Heart left ventricle (tissue), 16 donors: ENCODE data around the gene SLC22A6. TPM values are rescaled to one million over a fixed set of nuclear protein-coding genes. Genes with fewer than 3 reads are reported as not detected.

ENCODE experiments used
- ATAC-seq, 4 donors: fragments of 200-7000 bp; cut with Tn5 transposase; one replicate each; pipeline ENCODE4 v1.9.1; 2020 to 2022; ENCODE audit warnings: moderate library complexity in 4 of 4, mild to moderate bottlenecking in 3 of 4, moderate number of reproducible peaks in 1 of 4
- DNase-seq, 5 donors: peaks; one replicate each; pipeline ENCODE4 v3.0.0-alpha.2; 2020
- H3K27ac ChIP-seq, 12 donors: fragments of 200-600 bp; sonication (generic) in 4 of 12; one replicate each; pipeline versions ENCODE4 v1.5.0 to v1.8.0; 2016 to 2022; ENCODE audit warnings: mild to moderate bottlenecking in 2 of 12
- H3K27me3 ChIP-seq, 9 donors: fragments of 200-600 bp; sonication (generic) in 2 of 9; one replicate each; pipeline versions ENCODE4 v1.5.1 to v1.8.0; 2016 to 2022; ENCODE audit warnings: mild to moderate bottlenecking in 3 of 9
- H3K36me3 ChIP-seq, 9 donors: fragments of 200-600 bp; sonication (generic) in 2 of 9; one replicate each; pipeline versions ENCODE4 v1.5.0 to v1.8.0; 2018 to 2022; ENCODE audit warnings: mild to moderate bottlenecking in 2 of 9
- H3K4me1 ChIP-seq, 12 donors: fragments of 200-600 bp; sonication (generic) in 4 of 12; one replicate each; pipeline versions ENCODE4 v1.5.0 to v1.8.0; 2016 to 2022; ENCODE audit warnings: mild to moderate bottlenecking in 3 of 12
- H3K4me3 ChIP-seq, 12 donors: fragments of 200-600 bp; sonication (generic) in 4 of 12; one replicate each; pipeline versions ENCODE4 v1.5.0 to v1.8.0; 2017 to 2022; ENCODE audit warnings: mild to moderate bottlenecking in 9 of 12, moderate library complexity in 4 of 12
- H3K9me3 ChIP-seq, 12 donors: fragments of 200-600 bp; sonication (generic) in 4 of 12; one replicate each; pipeline versions ENCODE4 v1.5.0 to v1.8.0; 2016 to 2022; ENCODE audit warnings: mild to moderate bottlenecking in 1 of 12
- CTCF ChIP-seq, 12 donors: fragments of 200-600 bp; sonication (generic) in 4 of 12; IDR thresholded peaks; one replicate each; pipeline versions ENCODE4 v1.5.0 to v1.8.0; 2018 to 2022; ENCODE audit warnings: antibody characterized with exemption in 12 of 12, mild to moderate bottlenecking in 5 of 12
- POLR2A ChIP-seq, 2 donors: fragments of 450-650 bp; IDR thresholded peaks; one replicate each; pipeline ENCODE4 v1.6.1; 2017; ENCODE audit warnings: antibody characterized with exemption in 2 of 2, mild to moderate bottlenecking in 2 of 2, moderate library complexity in 2 of 2
- WGBS, 4 donors: extraction: QIAGEN DNeasy Blood & Tissue Kit in 2 of 4; methylation state at CpG; one replicate each; pipeline versions ENCODE4 v1.1.5 to v1.1.7; 2013 to 2018; 5-methylcytosine and 5-hydroxymethylcytosine counted together
- intact Hi-C, 10 donors: fragments of 100-400 bp; cut with DNase I; formaldehyde crosslinking; loops; one replicate each; pipeline versions ENCODE4 v1.11.1 to v1.14.2; 2022
- polyA plus RNA-seq, 2 donors: library from polyadenylated mRNA; stranded (reverse); fragments of 200-250 nt; gene quantifications; one replicate each; pipeline ENCODE4 v1.2.3, GENCODE V29; 2013
- total RNA-seq, 9 donors: library from RNA; depleted of rRNA in 2 of 9; stranded (reverse); fragments of >200 nt in 2 of 9; fragmentation: NEBNext Ultra II Directional in 3 of 9; extraction: Animal tissue kit (Norgen Biotek cat#: 25700) in 3 of 9; gene quantifications; one replicate each; pipeline versions ENCODE4 v1.1.0 to v1.2.4, GENCODE V29; 2016 to 2023
- donor health status: ischemic (EF 13 %, LVEDD 7.1; RV severe dilation, severe dysfunction).
- donor health status: healthy with polysubstance abuse.
- donor health status: DM: no; HTN: yes; CAD: no.
- donor health status: DM: no; HTN: no; CAD: no.
- donor health status: ischemic (EF 25% LVEDD 6.9; RV normal size, moderate dysfunction).
- donor health status: ischemic (EF 25% LVEDD 5.7; RV mildly dilated, moderate dysfunction).
- donor health status: healthy.
- donor health status: DM: yes; HTN: yes; CAD: no.
- donor health status: ischemic (EF 35%, LVEDD 5.7; RV mildly dilated, moderate dysfunction).
- donor health status: nonischemic (EF 11% LVEDD 7.7; RV severe dilation, severe dysfunction).
- donor health status: DM: yes; HTN: yes; CAD: no.
- donor health status: PGD.
- donor health status: ischemic (EF 29% LVEDD 5.4; RV normal size, mild dysfunction).
- donor health status: nonischemic (EF 23%, LVEDD 6.1; RV moderate dilation, normal function).

The SLC22A6 gene
- total and polyA plus RNA-seq, 11 donors: not detected

- H3K4me3 ChIP-seq: no peak overlapping the region
- no peaks in the 10 kb centered on the region for H3K36me3 ChIP-seq
- 86 to 91% (median 90%) methylated on average over 11 of the region's 11 CpGs for WGBS, 4 donors
- H3K4me1 ChIP-seq: peaks cover 0 to 10% (median 1%) of the 10 kb centered on the region in 12 donors
- TF ChIP-seq POLR2A (IDR thresholded peaks at IDR 0.05): no peak
- no peak for TF ChIP-seq CTCF (IDR thresholded peaks at IDR 0.05)
- H3K27ac ChIP-seq: no peak overlapping the region
- intact Hi-C loops: loop anchor here in 5 of 10 donors (1.0 to 10.0 kb wide), 4 partner anchors 117 to 611 kb away; no protein-coding TSS in a partner anchor
- no peaks in the 10 kb centered on the region for H3K9me3 ChIP-seq
- H3K27me3 ChIP-seq: peaks cover 0 to 10% (median 0%) of the 10 kb centered on the region in 9 donors
- ATAC-seq: no peak
- no peak for DNase-seq
Observed at GRCh38 chr11:63023222-63023814, 38.6 kb upstream of the SLC22A6 start.

GRCh38 chr11:63022441-63022840, 37.7 kb upstream of the SLC22A6 start:
- peaks cover 0 to 14% (median 0%) of the 10 kb centered on the region in 9 donors for H3K27me3 ChIP-seq
- no peak for TF ChIP-seq POLR2A (IDR thresholded peaks at IDR 0.05)
- TF ChIP-seq CTCF (IDR thresholded peaks at IDR 0.05): no peak
- intact Hi-C loops: loop anchor here in 3 of 10 donors (2.0 to 10.0 kb wide), 3 partner anchors 116 to 612 kb away; no protein-coding TSS in a partner anchor
- DNase-seq (no peak), ATAC-seq (no peak)
- H3K9me3 ChIP-seq: no peaks in the 10 kb centered on the region
- H3K4me1 ChIP-seq: peaks cover 0 to 10% (median 1%) of the 10 kb centered on the region in 12 donors
- no peak overlapping the region for H3K4me3 ChIP-seq
- WGBS, 4 donors: 67 to 82% (median 77%) methylated on average over 5 to 6 of the region's 6 CpGs
- no peak overlapping the region for H3K27ac ChIP-seq
- H3K36me3 ChIP-seq: no peaks in the 10 kb centered on the region

- Histone ChIP-seq H3K27me3 (peaks cover 0 to 20% (median 0%) of the 10 kb centered on the region in 9 donors), H3K27ac (no peak overlapping the region), H3K9me3 (no peaks in the 10 kb centered on the region), H3K4me1 (peaks cover 0 to 14% (median 3%) of the 10 kb centered on the region in 12 donors), H3K4me3 (no peak overlapping the region), H3K36me3 (no peaks in the 10 kb centered on the region)
- no peak for ATAC-seq
- intact Hi-C loops: loop anchor here in 2 of 10 donors (10.0 kb wide), 2 partner anchors 194 to 614 kb away; no protein-coding TSS in a partner anchor
- WGBS, 4 donors: 58 to 78% (median 64%) methylated on average over 15 to 24 of the region's 24 CpGs
- no peak for TF ChIP-seq POLR2A (IDR thresholded peaks at IDR 0.05)
- TF ChIP-seq CTCF (IDR thresholded peaks at IDR 0.05): peak in 7 of 12 donors; percentile 2 to 39 (median 27)
- no peak for DNase-seq
Observed at GRCh38 chr11:63020671-63021291, 36.0 kb upstream of the SLC22A6 start.

- WGBS, 4 donors: 54 to 82% (median 72%) methylated on average over 3 to 5 of the region's 5 CpGs
- intact Hi-C loops: no loop called here
- peaks cover 0 to 21% (median 0%) of the 10 kb centered on the region in 9 donors for H3K27me3 ChIP-seq
Observed at GRCh38 chr11:63019506-63019905, 34.7 kb upstream of the SLC22A6 start.

More at GRCh38 chr11:63019506-63019905, 34.7 kb upstream of the SLC22A6 start:
- Histone ChIP-seq H3K9me3 (no peaks in the 10 kb centered on the region), H3K27ac (no peak overlapping the region), H3K4me1 (peaks cover 0 to 16% (median 3%) of the 10 kb centered on the region in 12 donors), H3K36me3 (no peaks in the 10 kb centered on the region), H3K4me3 (no peak overlapping the region)
- ATAC-seq: no peak
- DNase-seq: no peak
- no peak for TF ChIP-seq POLR2A (IDR thresholded peaks at IDR 0.05)
- TF ChIP-seq CTCF (IDR thresholded peaks at IDR 0.05): no peak
